ENCODE data around the gene GYS2. TPM values are rescaled to one million over a fixed set of nuclear protein-coding genes. Genes with fewer than 3 reads are reported as not detected.

Gene GYS2
- total RNA-seq, 1 experiment from 2014 or later: 0.66 TPM

- Histone ChIP-seq H3K4me3 (ENCODE audit: low read depth, low read length) (peak overlapping the region; percentile 39), H3K9me3 (no peaks in the 10 kb centered on the region), H3K4me1 (peaks cover 57% of the 10 kb centered on the region), H3K36me3 (ENCODE audit: control insufficient read depth, insufficient read depth, low read length) (no peaks in the 10 kb centered on the region), H3K27me3 (replicated peaks; ENCODE audit: control insufficient read depth, insufficient read depth, low read length) (no peaks in the 10 kb centered on the region)
- peak overlapping the region; percentile 43 for H3K4me3 Mint-ChIP-seq (ENCODE audit: unreplicated experiment)
- intact Hi-C loops (cut with micrococcal nuclease; ENCODE audit: unreplicated experiment): loop anchor here (1.0 kb wide), 1 partner anchor 130 kb away; the partner anchor contains the start of gene LDHB
- POLR2A ChIA-PET: interaction anchor here (0.6 kb wide), 1 partner anchor 186 kb away, joined by 3 read pairs; no protein-coding TSS in a partner anchor
- BruUV-seq (replicated peaks): no TSS peak
- no peak for TF ChIP-seq CTCF (IDR thresholded peaks at IDR 0.05; ENCODE audit: insufficient read depth in 1 of 2, low read depth in 1 of 2, low read length in 1 of 2, severe bottlenecking in 1 of 2, unreplicated experiment in 1 of 2)
- peaks cover 51% of the 10 kb centered on the region for H3K4me1 Mint-ChIP-seq (ENCODE audit: low read depth, unreplicated experiment)
- H3K27ac Mint-ChIP-seq (ENCODE audit: unreplicated experiment): no peak overlapping the region
- DNase-seq: no peak
- H3K36me3 Mint-ChIP-seq (ENCODE audit: insufficient read depth, unreplicated experiment): peaks cover 5% of the 10 kb centered on the region
- CTCF ChIA-PET: no interaction called here
- H3K27me3 Mint-ChIP-seq (ENCODE audit: insufficient read depth, unreplicated experiment): no peaks in the 10 kb centered on the region
- peaks cover 20% of the 10 kb centered on the region for H3K9me3 Mint-ChIP-seq (ENCODE audit: unreplicated experiment)
Measured at GRCh38 chr12:21526721-21527345, 77.8 kb downstream of the GYS2 start.

- ChIA-PET CTCF (no interaction called here), POLR2A (no interaction called here)
- Histone ChIP-seq H3K9me3 (no peaks in the 10 kb centered on the region), H3K36me3 (ENCODE audit: control insufficient read depth, insufficient read depth, low read length) (no peaks in the 10 kb centered on the region), H3K27me3 (replicated peaks; ENCODE audit: control insufficient read depth, insufficient read depth, low read length) (no peaks in the 10 kb centered on the region), H3K4me3 (ENCODE audit: low read depth, low read length) (peak within 1 kb of the TSS; percentile 39), H3K4me1 (peaks cover 56% of the 10 kb centered on the region)
- Mint-ChIP-seq H3K27ac (ENCODE audit: unreplicated experiment) (peak within 1 kb of the TSS; percentile 0), H3K27me3 (ENCODE audit: insufficient read depth, unreplicated experiment) (no peaks in the 10 kb centered on the region), H3K36me3 (ENCODE audit: insufficient read depth, unreplicated experiment) (peaks cover 5% of the 10 kb centered on the region), H3K9me3 (ENCODE audit: unreplicated experiment) (peaks cover 20% of the 10 kb centered on the region), H3K4me1 (ENCODE audit: low read depth, unreplicated experiment) (peaks cover 54% of the 10 kb centered on the region), H3K4me3 (ENCODE audit: unreplicated experiment) (peak within 1 kb of the TSS; percentile 43)
- TF ChIP-seq CTCF (IDR thresholded peaks at IDR 0.05; ENCODE audit: insufficient read depth in 1 of 2, low read depth in 1 of 2, low read length in 1 of 2, severe bottlenecking in 1 of 2, unreplicated experiment in 1 of 2): no peak
- intact Hi-C loops (cut with micrococcal nuclease; ENCODE audit: unreplicated experiment): loop anchor here (1.0 kb wide), 1 partner anchor 131 kb away; the partner anchor contains the start of gene LDHB
- DNase-seq: peak in 1 of 2 experiments; percentile 15
- BruUV-seq (replicated peaks): no TSS peak
Measured at GRCh38 chr12:21526053-21526452, 78.6 kb downstream of the GYS2 start, which contains the start of gene SPX. TSS of gene SPX (plus strand) at chr12:21526296. CDS start at chr12:21526473, 177 bp downstream.

- intact Hi-C loops (cut with micrococcal nuclease; ENCODE audit: unreplicated experiment): no loop called here
- no peaks in the 10 kb centered on the region for H3K27me3 Mint-ChIP-seq (ENCODE audit: insufficient read depth, unreplicated experiment)
- H3K9me3 Mint-ChIP-seq (ENCODE audit: unreplicated experiment): peaks cover 20% of the 10 kb centered on the region
- ChIA-PET CTCF (no interaction called here), POLR2A (no interaction called here)
- H3K4me1 Mint-ChIP-seq (ENCODE audit: low read depth, unreplicated experiment): peaks cover 38% of the 10 kb centered on the region
- BruUV-seq (replicated peaks): no TSS peak
- Histone ChIP-seq H3K4me1 (peaks cover 34% of the 10 kb centered on the region), H3K36me3 (ENCODE audit: control insufficient read depth, insufficient read depth, low read length) (no peaks in the 10 kb centered on the region), H3K9me3 (no peaks in the 10 kb centered on the region), H3K27me3 (replicated peaks; ENCODE audit: control insufficient read depth, insufficient read depth, low read length) (no peaks in the 10 kb centered on the region), H3K4me3 (ENCODE audit: low read depth, low read length) (no peak overlapping the region)
- no peak overlapping the region for H3K4me3 Mint-ChIP-seq (ENCODE audit: unreplicated experiment)
- no peak for TF ChIP-seq CTCF (IDR thresholded peaks at IDR 0.05; ENCODE audit: insufficient read depth in 1 of 2, low read depth in 1 of 2, low read length in 1 of 2, severe bottlenecking in 1 of 2, unreplicated experiment in 1 of 2)
- peaks cover 5% of the 10 kb centered on the region for H3K36me3 Mint-ChIP-seq (ENCODE audit: insufficient read depth, unreplicated experiment)
- no peak overlapping the region for H3K27ac Mint-ChIP-seq (ENCODE audit: unreplicated experiment)
- DNase-seq: no peak
Measured at GRCh38 chr12:21523148-21523547, 81.5 kb downstream of the GYS2 start.

Measured in Caco-2 (cell line).